Liver (tissue), 9 donors: ENCODE results near the gene SLC6A3. TPM values are rescaled to one million over a fixed set of nuclear protein-coding genes. Genes with fewer than 3 reads are reported as not detected.

Experiments
- DNase-seq: peaks from one replicate; pipeline ENCODE4 v3.0.0-alpha.2; 2017; ENCODE audit warnings: low spot score
- H3K27ac ChIP-seq, 2 donors: one replicate each; pipeline ENCODE4 v1.7.0; 2013; ENCODE audit warnings: inconsistent platforms in 2 of 2, low read length in 2 of 2, control low read depth in 1 of 2, low read depth in 1 of 2, mild to moderate bottlenecking in 1 of 2
- H3K27me3 ChIP-seq, 4 donors: one replicate each; pipeline versions ENCODE4 v1.6.1 to v1.7.0; 2013; ENCODE audit warnings: low read length in 3 of 4, inconsistent platforms in 1 of 4, mild to moderate bottlenecking in 1 of 4, moderate library complexity in 1 of 4; ENCODE audit not compliant: control insufficient read depth in 4 of 4, insufficient read depth in 4 of 4
- H3K36me3 ChIP-seq, 4 donors: one replicate each; pipeline versions ENCODE4 v1.6.1 to v1.7.0; 2013; ENCODE audit warnings: low read length in 3 of 4, mild to moderate bottlenecking in 3 of 4, low read depth in 1 of 4, moderate library complexity in 1 of 4; ENCODE audit not compliant: control insufficient read depth in 4 of 4, insufficient read depth in 3 of 4
- H3K4me1 ChIP-seq, 4 donors: one replicate each; pipeline versions ENCODE4 v1.6.1 to v1.7.0; 2013; ENCODE audit warnings: low read length in 3 of 4, mild to moderate bottlenecking in 3 of 4, moderate library complexity in 1 of 4; ENCODE audit not compliant: control insufficient read depth in 4 of 4, insufficient read depth in 4 of 4
- H3K4me3 ChIP-seq, 3 donors: one replicate each; pipeline versions ENCODE4 v1.6.1 to v1.7.0; 2013; ENCODE audit warnings: low read length in 3 of 3, control low read depth in 1 of 3, low read depth in 1 of 3, mild to moderate bottlenecking in 1 of 3
- H3K9ac ChIP-seq, 2 donors: one replicate each; pipeline ENCODE4 v1.7.0; 2013; ENCODE audit warnings: low read length in 2 of 2, mild to moderate bottlenecking in 2 of 2, moderate library complexity in 2 of 2, control low read depth in 1 of 2, low read depth in 1 of 2
- H3K9me3 ChIP-seq, 4 donors: one replicate each; pipeline versions ENCODE4 v1.6.1 to v1.7.0; 2013; ENCODE audit warnings: low read length in 3 of 4; ENCODE audit not compliant: control insufficient read depth in 4 of 4
- CTCF ChIP-seq: fragments of 150-350 bp; IDR thresholded peaks from 2 replicates; pipeline ENCODE4 v1.5.1; 2017; ENCODE audit warnings: improper control_type of control experiment, low read depth, low read length; ENCODE audit not compliant: missing input control
- EGR1 ChIP-seq, 2 donors: IDR thresholded peaks; 2 replicates each; pipeline ENCODE4 v1.6.1; 2016 to 2018; ENCODE audit warnings: antibody characterized with exemption in 2 of 2, low read depth in 2 of 2
- FOXA1 ChIP-seq: IDR thresholded peaks from 2 replicates; pipeline ENCODE4 v1.6.1; 2016; ENCODE audit warnings: antibody characterized with exemption
- GABPA ChIP-seq, 2 donors: IDR thresholded peaks in 1 of 2; conservative IDR thresholded peaks in 1 of 2; 2 replicates each; pipeline ENCODE4 v1.6.1; 2016; ENCODE audit warnings: antibody characterized with exemption in 2 of 2, mild to moderate bottlenecking in 1 of 2, moderate library complexity in 1 of 2
- HNF4A ChIP-seq, 2 donors: conservative IDR thresholded peaks; 2 replicates each; pipeline ENCODE4 v1.6.1; 2016; ENCODE audit warnings: antibody characterized with exemption in 2 of 2, mild to moderate bottlenecking in 2 of 2
- JUND ChIP-seq, 2 donors: IDR thresholded peaks; 2 replicates each; pipeline ENCODE4 v1.6.1; 2016; ENCODE audit warnings: antibody characterized with exemption in 2 of 2
- MAX ChIP-seq: IDR thresholded peaks from 2 replicates; pipeline ENCODE4 v1.6.1; 2016; ENCODE audit warnings: antibody characterized with exemption
- RAD21 ChIP-seq, 2 donors: IDR thresholded peaks; 2 replicates each; pipeline ENCODE4 v1.6.1; 2016; ENCODE audit warnings: antibody characterized with exemption in 2 of 2, mild to moderate bottlenecking in 2 of 2
- TAF1 ChIP-seq: conservative IDR thresholded peaks from 2 replicates; pipeline ENCODE4 v1.6.1; 2016; ENCODE audit warnings: antibody characterized with exemption, mild to moderate bottlenecking
- YY1 ChIP-seq: IDR thresholded peaks from 2 replicates; pipeline ENCODE4 v1.6.1; 2016; ENCODE audit warnings: antibody characterized with exemption, mild to moderate bottlenecking
- ZBTB33 ChIP-seq: IDR thresholded peaks from 2 replicates; pipeline ENCODE4 v1.6.1; 2016; ENCODE audit warnings: antibody characterized with exemption
- WGBS: extraction: QIAGEN DNeasy Blood & Tissue Kit; methylation state at CpG from one replicate; pipeline ENCODE4 v1.1.7; 2013; 5-methylcytosine and 5-hydroxymethylcytosine counted together
- polyA plus RNA-seq, 2 donors: library from polyadenylated mRNA; stranded (reverse) in 1 of 2; unstranded in 1 of 2; fragments of 200-250 nt in 1 of 2; fragments of >200 nt in 1 of 2; fragmentation: Nextera tagmentation in 1 of 2; extraction: Ambion mirVana in 1 of 2; gene quantifications; one replicate each; pipeline versions ENCODE4 v1.2.1 to v1.2.3, GENCODE V29; 2013 to 2015
- total RNA-seq, 2 donors: library from RNA; depleted of rRNA; stranded (reverse); fragments of >200 nt; gene quantifications; one replicate each; pipeline ENCODE4 v1.2.3, GENCODE V29; 2014
- donor health status: healthy.
- donor health status: healthy.
- donor health status: healthy.
- donor health status: healthy.
- donor health status: healthy.

The SLC6A3 gene
- total and polyA plus RNA-seq, 4 donors: not detected

- Histone ChIP-seq H3K27ac (no peak overlapping the region), H3K9ac (no peak overlapping the region), H3K27me3 (no peaks in the 10 kb centered on the region), H3K4me1 (no peaks in the 10 kb centered on the region), H3K9me3 (no peaks in the 10 kb centered on the region), H3K36me3 (peaks cover 0 to 4% (median 3%) of the 10 kb centered on the region in 4 donors), H3K4me3 (no peak overlapping the region)
- no peak for DNase-seq
- 93% methylated on average over 18 of the region's 18 CpGs for WGBS
- TF ChIP-seq ZBTB33: no peak
- TF ChIP-seq MAX: no peak
- no peak for TF ChIP-seq RAD21 (IDR thresholded peaks at IDR 0.05)
- TF ChIP-seq TAF1: no peak
- TF ChIP-seq CTCF: no peak
- TF ChIP-seq JUND (IDR thresholded peaks at IDR 0.05): no peak
- TF ChIP-seq GABPA (IDR thresholded peaks at IDR 0.05 in 1 of 2, conservative IDR thresholded peaks at IDR 0.05 in 1 of 2): no peak
- no peak for TF ChIP-seq HNF4A (conservative IDR thresholded peaks at IDR 0.05)
- TF ChIP-seq FOXA1: no peak
- TF ChIP-seq YY1: no peak
These were observed 19.3 kb upstream of the SLC6A3 start for GRCh38 chr5:1464511-1464910.

GRCh38 chr5:1464096-1464446 is 18.8 kb upstream of the SLC6A3 start:
- WGBS: 96% methylated on average over 14 of the region's 14 CpGs
- DNase-seq: no peak
- H3K9ac ChIP-seq: no peak overlapping the region
- no peaks in the 10 kb centered on the region for H3K4me1 ChIP-seq
- H3K4me3 ChIP-seq: no peak overlapping the region
- no peak overlapping the region for H3K27ac ChIP-seq
- H3K27me3 ChIP-seq: no peaks in the 10 kb centered on the region
- TF ChIP-seq EGR1 (IDR thresholded peaks at IDR 0.05; ENCODE audit: low read depth in 2 of 2): no peak
- no peak for TF ChIP-seq GABPA (IDR thresholded peaks at IDR 0.05 in 1 of 2, conservative IDR thresholded peaks at IDR 0.05 in 1 of 2)
- no peak for TF ChIP-seq HNF4A (conservative IDR thresholded peaks at IDR 0.05)
- no peaks in the 10 kb centered on the region for H3K9me3 ChIP-seq
- H3K36me3 ChIP-seq: peaks cover 0 to 4% (median 3%) of the 10 kb centered on the region in 4 donors

GRCh38 chr5:1463326-1464095 is 18.3 kb upstream of the SLC6A3 start:
- peaks cover 0 to 4% (median 3%) of the 10 kb centered on the region in 4 donors for H3K36me3 ChIP-seq
- no peak overlapping the region for H3K4me3 ChIP-seq
- no peaks in the 10 kb centered on the region for H3K9me3 ChIP-seq
- no peaks in the 10 kb centered on the region for H3K4me1 ChIP-seq
- no peak for TF ChIP-seq YY1
- H3K27me3 ChIP-seq: no peaks in the 10 kb centered on the region
- no peak for DNase-seq
- WGBS: 97% methylated on average over 46 of the region's 46 CpGs
- H3K27ac ChIP-seq: no peak overlapping the region
- no peak overlapping the region for H3K9ac ChIP-seq
